Measurements from ENCODE around the gene ATP8B4. TPM values are rescaled to one million over a fixed set of nuclear protein-coding genes. Genes with fewer than 3 reads are reported as not detected.
A peak's percentile ranks its signal among the peaks of the same experiment; 100 is the strongest.

The ATP8B4 gene
- total and polyA plus RNA-seq, 2 donors (not counting 1 experiment from before 2014, with no cell fraction given) = 3.5 to 19.5 TPM

DNA sequence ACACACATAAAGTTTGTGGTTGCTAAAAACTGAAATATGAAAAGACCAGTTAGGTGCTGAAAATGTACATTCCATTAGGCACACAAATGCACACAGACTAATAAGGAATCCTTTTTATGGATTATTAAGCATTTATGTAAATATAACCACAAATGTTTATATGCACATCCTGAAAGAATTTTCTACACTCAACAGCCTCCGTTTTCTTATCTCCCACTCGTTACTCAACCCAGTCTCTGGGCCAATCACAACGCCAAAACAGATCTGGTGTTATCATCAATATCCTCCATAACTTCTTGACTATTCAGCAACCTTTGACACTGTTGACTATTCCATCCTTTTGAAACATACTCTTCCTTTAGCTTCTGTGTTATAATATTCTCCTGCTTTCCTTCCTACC, 136.4 kb downstream of the ATP8B4 start:
- peak overlapping the region; percentile 29 for H2AFZ ChIP-seq (ENCODE audit: low read length)
- TF ChIP-seq, protein P1, sequence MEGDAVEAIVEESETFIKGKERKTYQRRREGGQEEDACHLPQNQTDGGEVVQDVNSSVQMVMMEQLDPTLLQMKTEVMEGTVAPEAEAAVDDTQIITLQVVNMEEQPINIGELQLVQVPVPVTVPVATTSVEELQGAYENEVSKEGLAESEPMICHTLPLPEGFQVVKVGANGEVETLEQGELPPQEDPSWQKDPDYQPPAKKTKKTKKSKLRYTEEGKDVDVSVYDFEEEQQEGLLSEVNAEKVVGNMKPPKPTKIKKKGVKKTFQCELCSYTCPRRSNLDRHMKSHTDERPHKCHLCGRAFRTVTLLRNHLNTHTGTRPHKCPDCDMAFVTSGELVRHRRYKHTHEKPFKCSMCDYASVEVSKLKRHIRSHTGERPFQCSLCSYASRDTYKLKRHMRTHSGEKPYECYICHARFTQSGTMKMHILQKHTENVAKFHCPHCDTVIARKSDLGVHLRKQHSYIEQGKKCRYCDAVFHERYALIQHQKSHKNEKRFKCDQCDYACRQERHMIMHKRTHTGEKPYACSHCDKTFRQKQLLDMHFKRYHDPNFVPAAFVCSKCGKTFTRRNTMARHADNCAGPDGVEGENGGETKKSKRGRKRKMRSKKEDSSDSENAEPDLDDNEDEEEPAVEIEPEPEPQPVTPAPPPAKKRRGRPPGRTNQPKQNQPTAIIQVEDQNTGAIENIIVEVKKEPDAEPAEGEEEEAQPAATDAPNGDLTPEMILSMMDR (conservative IDR thresholded peaks at IDR 0.05 in 1 of 2, IDR thresholded peaks at IDR 0.05 in 1 of 2; ENCODE audit: low read depth in 1 of 2, low read length in 2 of 2) = no peak
- TF ChIP-seq EZH2 (IDR thresholded peaks at IDR 0.05; ENCODE audit: low read length, missing control alignments) = no peak
- no peaks in the 10 kb centered on the region for H3K27me3 ChIP-seq (ENCODE audit: control insufficient read depth, insufficient read depth, low read length)
- no peak overlapping the region for H3K4me3 ChIP-seq (replicated peaks in 1 of 4; ENCODE audit: control extremely low read depth in 1 of 4, insufficient read depth in 1 of 4, low read depth in 3 of 4, low read length in 4 of 4)
- H3K4me2 ChIP-seq (ENCODE audit: extremely low read depth, insufficient read depth, low read length) = peak overlapping the region; percentile 30
- no peaks in the 10 kb centered on the region for H3K79me2 ChIP-seq (ENCODE audit: control insufficient read depth, insufficient read depth, low read length)
- no peak overlapping the region for H3K9ac ChIP-seq (ENCODE audit: insufficient read depth, low read length)
- no peaks in the 10 kb centered on the region for H3K9me3 ChIP-seq (ENCODE audit: control insufficient read depth, insufficient read depth, low read depth, low read length)
- no peaks in the 10 kb centered on the region for H3K36me3 ChIP-seq (ENCODE audit: control insufficient read depth, insufficient read depth, low read length)
- peak overlapping the region; percentile 2 for H3K27ac ChIP-seq (ENCODE audit: insufficient read depth, low read length)
- H3K4me1 ChIP-seq (ENCODE audit: control insufficient read depth, extremely low read depth, insufficient read depth, low read length) = peaks cover 3% of the 10 kb centered on the region
- DNase-seq (ENCODE audit: low read depth in 2 of 2) = peak; percentile 76 to 81
- no peaks in the 10 kb centered on the region for H4K20me1 ChIP-seq (ENCODE audit: control insufficient read depth, extremely low read depth, insufficient read depth, low read length)

DNA sequence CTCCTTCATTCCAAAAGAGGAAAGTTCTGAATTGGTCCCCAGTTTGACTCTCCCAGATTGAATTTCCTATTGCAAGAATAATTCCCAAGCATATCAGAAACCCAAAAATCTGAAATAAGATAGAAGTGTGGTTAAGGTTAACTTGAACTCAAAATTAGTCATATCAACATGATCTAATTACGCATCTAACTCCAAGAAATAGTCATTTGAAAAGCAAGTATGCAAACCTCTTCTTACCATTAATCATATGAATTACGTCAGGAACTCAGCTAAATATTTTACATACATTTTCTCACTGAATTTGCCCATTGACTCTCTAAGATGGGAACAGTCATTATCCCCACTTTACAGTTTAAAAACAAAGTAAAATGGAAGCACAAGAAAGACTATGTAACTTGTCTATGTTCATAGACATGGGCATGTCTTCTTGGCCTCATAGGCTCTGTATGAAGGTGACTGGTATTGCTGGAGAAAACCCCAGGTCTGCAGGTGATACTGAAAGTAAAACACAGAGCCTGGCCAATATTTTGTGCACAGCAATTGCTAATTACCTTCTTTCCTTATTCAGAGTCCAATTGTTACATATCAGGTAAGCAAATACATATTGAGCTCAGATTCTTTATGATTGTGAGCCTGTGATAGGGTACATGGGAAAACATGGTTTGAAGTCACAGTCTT, 139.2 kb downstream of the ATP8B4 start:
- peaks cover 3% of the 10 kb centered on the region for H3K4me1 ChIP-seq (ENCODE audit: control insufficient read depth, extremely low read depth, insufficient read depth, low read length)
- no peak overlapping the region for H2AFZ ChIP-seq (ENCODE audit: low read length)
- no peaks in the 10 kb centered on the region for H3K9me3 ChIP-seq (ENCODE audit: control insufficient read depth, insufficient read depth, low read depth, low read length)
- no peaks in the 10 kb centered on the region for H4K20me1 ChIP-seq (ENCODE audit: control insufficient read depth, extremely low read depth, insufficient read depth, low read length)
- no peak overlapping the region for H3K9ac ChIP-seq (ENCODE audit: insufficient read depth, low read length)
- DNase-seq (ENCODE audit: low read depth in 2 of 2) = peak in 1 of 2 donors; percentile 66
- no peak overlapping the region for H3K4me2 ChIP-seq (ENCODE audit: extremely low read depth, insufficient read depth, low read length)
- H3K27ac ChIP-seq (ENCODE audit: insufficient read depth, low read length) = no peak overlapping the region
- no peaks in the 10 kb centered on the region for H3K36me3 ChIP-seq (ENCODE audit: control insufficient read depth, insufficient read depth, low read length)
- TF ChIP-seq, protein P1 (conservative IDR thresholded peaks at IDR 0.05 in 1 of 2, IDR thresholded peaks at IDR 0.05 in 1 of 2; ENCODE audit: low read depth in 1 of 2, low read length in 2 of 2) = no peak
- TF ChIP-seq EZH2 (IDR thresholded peaks at IDR 0.05; ENCODE audit: low read length, missing control alignments) = no peak
- H3K4me3 ChIP-seq (replicated peaks in 1 of 4; ENCODE audit: control extremely low read depth in 1 of 4, insufficient read depth in 1 of 4, low read depth in 3 of 4, low read length in 4 of 4) = no peak overlapping the region
- H3K79me2 ChIP-seq (ENCODE audit: control insufficient read depth, insufficient read depth, low read length) = no peaks in the 10 kb centered on the region
- H3K27me3 ChIP-seq (ENCODE audit: control insufficient read depth, insufficient read depth, low read length) = no peaks in the 10 kb centered on the region

DNA sequence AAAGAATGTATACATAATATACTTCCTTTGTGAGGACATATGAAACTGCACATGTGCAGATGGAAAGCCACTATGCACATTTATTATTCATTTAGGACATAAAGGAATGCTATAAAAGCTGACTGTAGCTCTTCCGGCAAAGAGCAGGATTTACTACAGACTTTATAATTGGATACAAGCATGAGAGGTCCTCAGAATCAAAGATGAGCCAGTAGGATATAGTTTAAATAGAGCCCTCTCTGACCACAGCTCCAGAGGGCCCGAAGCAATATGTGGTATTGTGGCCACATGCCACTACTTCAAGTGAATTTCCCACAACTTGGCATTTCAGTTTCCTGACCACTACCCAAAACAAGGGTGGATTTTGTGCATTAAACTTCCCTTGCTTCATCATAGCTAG, 140.9 kb downstream of the ATP8B4 start:
- TF ChIP-seq EZH2 (IDR thresholded peaks at IDR 0.05; ENCODE audit: low read length, missing control alignments) = no peak
- TF ChIP-seq, protein P1 (conservative IDR thresholded peaks at IDR 0.05 in 1 of 2, IDR thresholded peaks at IDR 0.05 in 1 of 2; ENCODE audit: low read depth in 1 of 2, low read length in 2 of 2) = no peak
- H3K4me1 ChIP-seq (ENCODE audit: control insufficient read depth, extremely low read depth, insufficient read depth, low read length) = peaks cover 3% of the 10 kb centered on the region
- no peak overlapping the region for H3K27ac ChIP-seq (ENCODE audit: insufficient read depth, low read length)
- no peaks in the 10 kb centered on the region for H3K79me2 ChIP-seq (ENCODE audit: control insufficient read depth, insufficient read depth, low read length)
- no peak overlapping the region for H3K4me2 ChIP-seq (ENCODE audit: extremely low read depth, insufficient read depth, low read length)
- H4K20me1 ChIP-seq (ENCODE audit: control insufficient read depth, extremely low read depth, insufficient read depth, low read length) = no peaks in the 10 kb centered on the region
- DNase-seq (ENCODE audit: low read depth in 2 of 2) = no peak
- no peaks in the 10 kb centered on the region for H3K9me3 ChIP-seq (ENCODE audit: control insufficient read depth, insufficient read depth, low read depth, low read length)
- H2AFZ ChIP-seq (ENCODE audit: low read length) = no peak overlapping the region
- H3K9ac ChIP-seq (ENCODE audit: insufficient read depth, low read length) = no peak overlapping the region
- no peak overlapping the region for H3K4me3 ChIP-seq (replicated peaks in 1 of 4; ENCODE audit: control extremely low read depth in 1 of 4, insufficient read depth in 1 of 4, low read depth in 3 of 4, low read length in 4 of 4)
- H3K27me3 ChIP-seq (ENCODE audit: control insufficient read depth, insufficient read depth, low read length) = no peaks in the 10 kb centered on the region
- H3K36me3 ChIP-seq (ENCODE audit: control insufficient read depth, insufficient read depth, low read length) = no peaks in the 10 kb centered on the region
